Esophagus squamous epithelium (tissue), 4 donors: ENCODE results near the gene SNX7.

Experiments used
- CTCF ChIP-seq, 6 experiments: fragments of 450-650 bp in 4 of 6; fragments of 200-600 bp in 2 of 6; sonication (generic) in 2 of 6; IDR thresholded peaks; one replicate each; pipeline ENCODE4 v1.5.1; 2016 to 2019; ENCODE audit warnings: antibody characterized with exemption in 6 of 6, mild to moderate bottlenecking in 4 of 6, moderate library complexity in 4 of 6
- POLR2A ChIP-seq, 4 donors: fragments of 450-650 bp; IDR thresholded peaks; one replicate each; pipeline ENCODE4 v1.6.1; 2017; ENCODE audit warnings: antibody characterized with exemption in 4 of 4, mild to moderate bottlenecking in 4 of 4, moderate library complexity in 3 of 4

DNA sequence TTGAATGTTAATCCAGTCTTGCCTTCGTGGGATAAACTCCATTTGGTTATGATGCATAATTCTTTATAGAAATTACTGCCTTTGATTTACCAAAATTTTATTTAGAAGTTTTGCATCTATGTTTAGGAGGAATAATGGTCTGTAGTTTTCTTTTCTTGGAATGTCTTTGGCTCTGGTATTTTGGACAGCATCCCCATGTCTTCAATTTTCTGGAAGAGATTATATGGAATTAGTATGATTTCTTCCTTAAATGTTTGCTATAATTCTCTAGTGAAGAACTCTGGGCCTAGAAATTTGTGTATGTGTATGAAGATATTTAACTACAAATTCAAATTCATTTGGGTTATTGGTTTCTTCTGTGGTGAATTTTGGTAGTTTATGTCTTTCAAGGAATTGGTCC lies 92.7 kb downstream of the SNX7 start:
- no peak for TF ChIP-seq CTCF (IDR thresholded peaks at IDR 0.05)
- no peak for TF ChIP-seq POLR2A (IDR thresholded peaks at IDR 0.05)
